Bronchial epithelial cell (primary cell): ENCODE data around the gene NCAM1. TPM values are rescaled to one million over a fixed set of nuclear protein-coding genes. Genes with fewer than 3 reads are reported as not detected.

Experiments
- DNase-seq: peaks from one replicate; pipeline ENCODE4 v3.0.0-alpha.2; 2010; ENCODE audit warnings: low read depth
- FAIRE-seq: peaks from 2 replicates; lab custom pipeline; 2011; peaks lifted over from hg19 to GRCh38; lab: Jason Lieb, UNC
- H3K27me3 ChIP-seq: 2 replicates; pipeline ENCODE4 v1.5.1; 2011; ENCODE audit warnings: low read length; ENCODE audit not compliant: control insufficient read depth, insufficient read depth
- H3K36me3 ChIP-seq: 2 replicates; pipeline ENCODE4 v1.5.1; 2011; ENCODE audit warnings: low read length; ENCODE audit not compliant: control insufficient read depth, insufficient read depth
- H3K4me3 ChIP-seq: 2 replicates; pipeline ENCODE4 v1.5.1; 2011; ENCODE audit warnings: mild to moderate bottlenecking, low read depth, low read length, control low read depth
- total RNA-seq: library from RNA; depleted of rRNA; stranded (reverse); fragments of >200 nt; gene quantifications from 2 replicates; pipeline ENCODE4 v1.2.1, GENCODE V29; 2014
- TF ChIP-seq, protein P1 (sequence below): IDR thresholded peaks from 2 replicates; pipeline ENCODE4 v1.5.1; 2011; ENCODE audit warnings: mild to moderate bottlenecking, moderate library complexity, low read length, control low read depth, inconsistent platforms; ENCODE audit not compliant: insufficient read depth, severe bottlenecking

Gene NCAM1
- total RNA-seq, 1 donor from 2014 or later: under 0.01 TPM

GRCh38 chr11:112997857-112998466 lies 36.7 kb downstream of the NCAM1 start:
- H3K36me3 ChIP-seq: no peaks in the 10 kb centered on the region
- DNase-seq: no peak
- TF ChIP-seq, protein P1, sequence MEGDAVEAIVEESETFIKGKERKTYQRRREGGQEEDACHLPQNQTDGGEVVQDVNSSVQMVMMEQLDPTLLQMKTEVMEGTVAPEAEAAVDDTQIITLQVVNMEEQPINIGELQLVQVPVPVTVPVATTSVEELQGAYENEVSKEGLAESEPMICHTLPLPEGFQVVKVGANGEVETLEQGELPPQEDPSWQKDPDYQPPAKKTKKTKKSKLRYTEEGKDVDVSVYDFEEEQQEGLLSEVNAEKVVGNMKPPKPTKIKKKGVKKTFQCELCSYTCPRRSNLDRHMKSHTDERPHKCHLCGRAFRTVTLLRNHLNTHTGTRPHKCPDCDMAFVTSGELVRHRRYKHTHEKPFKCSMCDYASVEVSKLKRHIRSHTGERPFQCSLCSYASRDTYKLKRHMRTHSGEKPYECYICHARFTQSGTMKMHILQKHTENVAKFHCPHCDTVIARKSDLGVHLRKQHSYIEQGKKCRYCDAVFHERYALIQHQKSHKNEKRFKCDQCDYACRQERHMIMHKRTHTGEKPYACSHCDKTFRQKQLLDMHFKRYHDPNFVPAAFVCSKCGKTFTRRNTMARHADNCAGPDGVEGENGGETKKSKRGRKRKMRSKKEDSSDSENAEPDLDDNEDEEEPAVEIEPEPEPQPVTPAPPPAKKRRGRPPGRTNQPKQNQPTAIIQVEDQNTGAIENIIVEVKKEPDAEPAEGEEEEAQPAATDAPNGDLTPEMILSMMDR: no peak
- H3K27me3 ChIP-seq: no peaks in the 10 kb centered on the region
- FAIRE-seq: no peak
- H3K4me3 ChIP-seq: no peak overlapping the region

GRCh38 chr11:112999520-112999919 lies 38.3 kb downstream of the NCAM1 start:
- no peak for FAIRE-seq
- Histone ChIP-seq H3K27me3 (no peaks in the 10 kb centered on the region), H3K4me3 (no peak overlapping the region), H3K36me3 (no peaks in the 10 kb centered on the region)
- TF ChIP-seq, protein P1: no peak
- peak; percentile 77 for DNase-seq

DNA sequence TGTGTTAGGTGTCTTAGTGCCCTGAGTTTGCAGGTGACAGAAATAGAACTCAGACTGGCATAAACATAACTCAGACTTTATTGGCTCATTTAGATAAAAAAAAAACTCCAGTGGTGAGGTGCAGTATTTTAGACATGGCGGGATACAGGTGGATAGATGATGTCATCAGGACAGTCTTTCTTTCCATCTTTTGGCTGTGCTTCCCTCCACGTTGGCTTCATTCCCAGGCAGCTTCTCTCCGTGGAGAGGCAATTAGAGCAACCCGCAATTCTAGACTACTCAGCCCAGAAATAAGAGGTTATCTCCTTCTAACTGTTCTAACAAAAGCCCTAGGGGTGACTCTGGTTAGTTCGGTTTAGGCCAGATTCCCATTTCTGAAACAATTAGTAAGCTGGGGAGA lies 40.5 kb downstream of the NCAM1 start:
- TF ChIP-seq, protein P1: no peak
- DNase-seq: no peak
- FAIRE-seq: no peak
- no peaks in the 10 kb centered on the region for H3K27me3 ChIP-seq
- H3K4me3 ChIP-seq: no peak overlapping the region
- H3K36me3 ChIP-seq: no peaks in the 10 kb centered on the region

DNA sequence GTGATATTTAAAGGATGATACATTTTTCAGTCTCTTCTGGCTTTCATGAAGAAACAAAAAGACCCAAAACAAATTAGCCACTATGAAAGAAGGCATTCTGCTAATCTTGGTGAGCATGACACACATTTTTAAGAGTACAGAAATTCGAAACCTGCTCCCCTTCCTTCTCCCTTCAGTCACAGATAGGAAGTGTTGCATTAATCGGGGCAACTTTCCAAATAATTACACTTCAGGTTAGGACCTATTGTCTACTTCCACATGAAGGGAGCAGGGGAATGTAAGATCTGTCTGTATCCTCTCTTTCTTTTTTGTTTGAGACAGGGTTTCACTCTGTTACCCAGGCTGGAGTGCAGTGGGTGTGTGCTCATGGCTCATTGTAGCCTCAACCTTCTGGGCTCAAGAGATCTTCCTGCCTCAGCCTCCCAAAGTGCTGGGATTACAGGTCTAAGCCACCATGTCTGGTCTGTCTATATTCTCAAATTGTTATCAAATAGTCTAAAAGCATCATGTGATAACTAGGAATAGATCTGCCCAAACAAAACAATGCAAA lies 45.8 kb downstream of the NCAM1 start:
- TF ChIP-seq, protein P1: no peak
- H3K4me3 ChIP-seq: no peak overlapping the region
- DNase-seq (no peak), FAIRE-seq (no peak)
- no peaks in the 10 kb centered on the region for H3K36me3 ChIP-seq
- H3K27me3 ChIP-seq: no peaks in the 10 kb centered on the region

GRCh38 chr11:113014262-113015097 lies 53.3 kb downstream of the NCAM1 start:
- DNase-seq (peak; percentile 11), FAIRE-seq (no peak)
- Histone ChIP-seq H3K27me3 (peaks cover 2% of the 10 kb centered on the region), H3K36me3 (no peaks in the 10 kb centered on the region), H3K4me3 (no peak overlapping the region)
- TF ChIP-seq, protein P1: peak; percentile 13
